HepG2 (cell line): ENCODE measurements around the gene E2F1. TPM values are rescaled to one million over a fixed set of nuclear protein-coding genes. Genes with fewer than 3 reads are reported as not detected.

Experiments
- BCL6 ChIP-seq: IDR thresholded peaks from 2 replicates; pipeline ENCODE4 v1.6.1; 2016; ENCODE audit warnings: missing genetic modification reagents, missing compliant biosample characterization
- GRHL1 ChIP-seq: sonication (generic); formaldehyde crosslinking; conservative IDR thresholded peaks from 2 replicates; pipeline ENCODE4 v1.8.0; 2022; ENCODE audit warnings: missing genetic modification reagents
- HDAC1 ChIP-seq: sonication (generic); formaldehyde crosslinking; IDR thresholded peaks from 2 replicates; pipeline ENCODE4 v1.5.1; 2020; ENCODE audit warnings: mild to moderate bottlenecking, missing genetic modification reagents
- IRF9 ChIP-seq: sonication (generic); formaldehyde crosslinking; IDR thresholded peaks from 2 replicates; pipeline ENCODE4 v1.8.0; 2022; ENCODE audit warnings: missing genetic modification reagents, mild to moderate bottlenecking, borderline replicate concordance
- ISX ChIP-seq: sonication (generic); formaldehyde crosslinking; conservative IDR thresholded peaks from 2 replicates; pipeline ENCODE4 v1.5.0; 2020; ENCODE audit warnings: missing genetic modification reagents
- KDM4B ChIP-seq: sonication (generic); formaldehyde crosslinking; IDR thresholded peaks from 2 replicates; pipeline ENCODE4 v1.4.0; 2020; ENCODE audit warnings: missing genetic modification reagents
- KLF15 ChIP-seq: sonication (generic); formaldehyde crosslinking; IDR thresholded peaks from 2 replicates; pipeline ENCODE4 v1.8.1; 2023; ENCODE audit warnings: borderline replicate concordance, mild to moderate bottlenecking, inconsistent platforms, missing genetic modification reagents, mixed read lengths
- MTA1 ChIP-seq: sonication (generic); formaldehyde crosslinking; IDR thresholded peaks from 2 replicates; pipeline ENCODE4 v1.4.0; 2020; ENCODE audit warnings: missing genetic modification reagents, mild to moderate bottlenecking, borderline replicate concordance
- MTERF4 ChIP-seq: sonication (generic); formaldehyde crosslinking; IDR thresholded peaks from 2 replicates; pipeline ENCODE4 v1.8.0; 2023; ENCODE audit warnings: mild to moderate bottlenecking, missing genetic modification reagents
- POGK ChIP-seq: sonication (generic); formaldehyde crosslinking; conservative IDR thresholded peaks from 2 replicates; pipeline ENCODE4 v1.8.0; 2022; ENCODE audit warnings: mild to moderate bottlenecking, moderate library complexity, missing genetic modification reagents
- PRDM4 ChIP-seq: sonication (generic); formaldehyde crosslinking; IDR thresholded peaks from 2 replicates; pipeline ENCODE4 v1.9.0; 2021; ENCODE audit warnings: missing genetic modification reagents, borderline replicate concordance
- SOX5 ChIP-seq: IDR thresholded peaks from 2 replicates; pipeline ENCODE4 v1.6.1; 2016; ENCODE audit warnings: borderline replicate concordance
- TIGD3 ChIP-seq: sonication (generic); formaldehyde crosslinking; IDR thresholded peaks from 2 replicates; pipeline ENCODE4 v1.5.1; 2020; ENCODE audit warnings: mild to moderate bottlenecking, missing genetic modification reagents, borderline replicate concordance
- ZNF33A ChIP-seq: sonication (generic); formaldehyde crosslinking; IDR thresholded peaks from 2 replicates; pipeline ENCODE4 v1.5.1; 2020; ENCODE audit warnings: missing genetic modification reagents, mild to moderate bottlenecking, moderate library complexity, borderline replicate concordance
- ZNF354B ChIP-seq: sonication (generic); formaldehyde crosslinking; IDR thresholded peaks from 2 replicates; pipeline ENCODE4 v1.8.0; 2022; ENCODE audit warnings: mild to moderate bottlenecking, missing genetic modification reagents
- ZNF569 ChIP-seq: sonication (generic); formaldehyde crosslinking; IDR thresholded peaks from 2 replicates; pipeline ENCODE4 v1.5.0; 2020; ENCODE audit warnings: mild to moderate bottlenecking, missing genetic modification reagents, moderate library complexity, borderline replicate concordance
- ZNF597 ChIP-seq: sonication (generic); formaldehyde crosslinking; IDR thresholded peaks from 2 replicates; pipeline ENCODE4 v1.5.0; 2020; ENCODE audit warnings: missing genetic modification reagents
- polyA plus RNA-seq, 8 experiments: library from polyadenylated mRNA; depleted of rRNA in 3 of 8; stranded (reverse) in 7 of 8; unstranded in 1 of 8; fragments of >200 nt; fragmentation: Illumina TruSeq in 4 of 8; extraction: Trizol in 4 of 8; gene quantifications; 2 replicates each; pipeline versions ENCODE4 v1.2.1 to v1.2.3, GENCODE V29; 2011 to 2016; ENCODE audit warnings: low read depth in 4 of 8, missing spikeins in 1 of 8, mixed read lengths in 1 of 8; ENCODE audit not compliant: insufficient read depth in 1 of 8
- total RNA-seq, 5 experiments: library from RNA; depleted of rRNA; stranded (reverse); fragments of >200 nt; fragmentation: Illumina TruSeq; extraction: Trizol; gene quantifications; 2 replicates each; pipeline ENCODE4 v1.2.3, GENCODE V29; 2016; ENCODE audit warnings: low read depth in 1 of 5

The E2F1 gene
- total and polyA plus RNA-seq, 2 of the 13 experiments (the other 11 are each of a cell fraction or from before 2014, with no cell fraction given): 25.5 to 39.4 TPM

GRCh38 chr20:33686984-33687366, 790 bp upstream of the E2F1 start (continued):
- 0 out of 2 replicates have a peak, but pooled peaks have one; percentile 29 for TF ChIP-seq MTA1
- TF ChIP-seq TIGD3 (CRISPR knock-in tag): no peak
- TF ChIP-seq BCL6 (CRISPR knock-in tag): no peak
- TF ChIP-seq HDAC1 (CRISPR knock-in tag): no peak
- TF ChIP-seq ZNF33A (CRISPR knock-in tag): no peak
- no peak for TF ChIP-seq IRF9 (CRISPR knock-in tag)
- no peak for TF ChIP-seq PRDM4 (CRISPR knock-in tag)
- no peak for TF ChIP-seq ISX (CRISPR knock-in tag)
- no peak for TF ChIP-seq ZNF354B (CRISPR knock-in tag)
- TF ChIP-seq POGK: no peak
- TF ChIP-seq KDM4B: no peak
- TF ChIP-seq KLF15 (CRISPR knock-in tag): no peak
- TF ChIP-seq GRHL1 (CRISPR knock-in tag): no peak
- TF ChIP-seq ZNF597 (CRISPR knock-in tag): no peak
- no peak for TF ChIP-seq ZNF569 (CRISPR knock-in tag)
- TF ChIP-seq MTERF4 (CRISPR knock-in tag): 0 out of 2 replicates have a peak, but pooled peaks have one; percentile 39
- TF ChIP-seq SOX5: no peak
